CD4-positive, alpha-beta T cell treated with Interleukin-1 beta for 1 hour (primary cell): ENCODE results near the gene ALDH1L1.
"Not testable (repeated sequence)": the region's sequence is repeated elsewhere in the genome, so short reads cannot be mapped to it uniquely, and the experiment has no call there.

Experiments used
- DNase-seq, 2 donors: peaks; one replicate each; pipeline ENCODE4 v3.0.0-alpha.2; 2020 to 2022

Gene ALDH1L1

DNA sequence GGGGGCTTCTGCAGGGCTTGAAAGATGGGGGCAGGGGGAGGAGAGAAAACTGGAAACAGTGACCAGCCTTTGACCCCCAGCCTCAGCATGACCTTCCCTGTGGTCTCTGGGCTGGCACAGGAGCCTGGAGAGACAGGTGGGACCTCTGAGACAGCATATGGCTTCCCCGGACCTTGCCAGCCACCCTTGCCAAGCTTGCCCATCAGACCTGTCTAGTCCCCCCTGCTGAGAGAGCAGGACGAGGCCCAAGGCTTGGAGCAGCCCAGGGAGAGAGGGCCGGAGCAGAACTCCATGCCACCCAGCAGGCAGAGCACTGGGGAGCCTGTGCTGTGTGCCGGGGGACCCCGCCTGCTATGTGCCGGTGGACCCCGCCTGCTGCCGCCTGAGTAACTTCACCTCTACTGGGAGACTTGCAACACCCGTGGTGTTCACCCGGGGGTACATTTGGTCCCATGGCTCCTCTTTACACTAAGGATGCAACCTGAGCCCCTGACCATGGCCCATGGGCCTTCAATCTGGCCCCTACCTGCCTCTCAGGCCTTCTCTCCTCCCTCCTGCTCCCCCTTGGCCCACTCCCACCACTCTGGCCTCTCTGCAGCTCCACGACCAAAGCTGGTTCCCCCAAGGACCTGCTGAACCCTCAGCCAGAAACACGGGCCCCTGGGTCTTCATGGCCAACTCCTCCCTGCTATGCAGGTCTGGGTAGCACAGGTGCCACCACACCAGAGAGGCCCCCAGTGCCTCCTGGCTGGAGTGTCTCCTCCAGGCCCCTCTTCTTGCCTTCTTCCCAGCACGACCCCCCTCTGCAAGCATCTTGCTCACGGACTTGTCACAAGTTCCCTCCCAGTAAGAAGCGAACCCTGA is 75.4 kb downstream of the ALDH1L1 start:
- DNase-seq = no peak

DNA sequence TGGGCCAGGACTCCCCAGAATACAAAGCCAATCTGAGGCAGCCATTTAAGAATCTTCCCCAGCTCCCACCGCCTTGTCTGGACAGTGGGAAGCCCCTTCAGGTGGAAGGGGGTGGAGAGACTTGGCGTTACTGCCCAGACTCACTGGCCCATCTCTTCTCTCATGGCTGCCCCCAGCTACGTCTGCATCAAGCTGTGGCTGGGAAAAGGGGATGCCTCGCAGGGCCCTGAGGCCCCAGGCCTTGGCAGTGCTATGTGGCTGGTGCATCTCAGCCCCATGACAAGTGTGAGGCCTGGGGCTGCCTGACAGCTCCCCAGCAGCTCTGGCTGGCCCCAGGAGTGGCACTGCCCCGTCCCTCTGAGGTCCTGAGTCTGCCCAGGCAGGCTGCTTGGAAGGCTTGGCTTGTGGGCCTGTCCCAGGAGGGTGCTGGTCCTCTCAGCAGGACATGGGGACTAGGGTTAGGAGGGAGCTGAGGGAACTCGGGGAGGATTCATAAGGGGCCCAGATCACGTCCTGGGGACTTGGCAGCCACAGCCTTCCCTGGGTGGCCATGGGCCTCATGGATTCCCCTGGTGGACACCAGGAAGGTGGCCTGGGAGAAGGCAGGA is 76.3 kb downstream of the ALDH1L1 start:
- DNase-seq = no peak

DNA sequence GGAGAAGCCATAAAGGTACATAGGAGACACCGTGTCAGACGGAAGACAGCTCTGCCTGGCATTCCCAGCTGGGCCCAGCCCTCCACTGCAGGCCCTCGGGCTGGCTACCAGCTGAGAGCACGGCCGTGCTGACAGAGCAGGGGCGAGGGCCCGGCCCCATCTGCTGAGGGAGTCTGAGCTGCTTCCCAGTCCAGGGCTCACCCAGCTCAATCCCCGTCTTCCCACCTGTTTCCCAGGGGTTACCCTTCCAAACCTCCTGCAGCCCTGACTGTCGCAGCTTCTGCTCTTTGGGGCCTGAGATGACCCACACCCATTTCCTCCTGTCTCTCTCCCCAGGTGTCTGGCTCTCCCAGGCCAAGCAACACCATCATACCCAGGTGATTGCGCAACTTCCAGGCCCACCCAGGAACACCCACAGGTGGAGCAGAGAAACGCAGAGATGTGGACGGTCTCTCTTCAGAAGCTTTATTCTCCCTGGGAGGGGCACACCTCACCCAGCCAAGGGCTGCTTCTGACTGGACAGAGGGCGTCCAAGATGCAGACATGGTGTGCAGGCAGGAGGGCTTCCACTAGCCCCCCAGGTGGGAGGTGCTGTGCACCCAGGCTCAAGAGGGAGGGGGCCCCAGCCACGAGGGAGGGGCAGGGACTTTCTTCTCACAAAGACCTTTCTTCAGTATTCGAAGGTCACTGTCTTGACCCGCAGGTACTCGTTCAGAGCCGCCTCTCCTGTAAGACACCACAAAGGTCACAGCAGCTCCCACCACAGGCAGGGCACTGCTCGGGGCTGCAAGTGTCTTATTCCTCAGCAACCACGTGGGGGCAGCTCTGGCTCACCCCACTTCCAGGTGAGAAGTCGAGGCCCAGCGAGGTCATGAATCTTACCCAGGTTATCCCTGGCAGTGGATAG is 77.0 kb downstream of the ALDH1L1 start:
- DNase-seq = no peak

GRCh38 chr3:126102530-126102951 is 77.8 kb downstream of the ALDH1L1 start:
- DNase-seq = no peak

DNA sequence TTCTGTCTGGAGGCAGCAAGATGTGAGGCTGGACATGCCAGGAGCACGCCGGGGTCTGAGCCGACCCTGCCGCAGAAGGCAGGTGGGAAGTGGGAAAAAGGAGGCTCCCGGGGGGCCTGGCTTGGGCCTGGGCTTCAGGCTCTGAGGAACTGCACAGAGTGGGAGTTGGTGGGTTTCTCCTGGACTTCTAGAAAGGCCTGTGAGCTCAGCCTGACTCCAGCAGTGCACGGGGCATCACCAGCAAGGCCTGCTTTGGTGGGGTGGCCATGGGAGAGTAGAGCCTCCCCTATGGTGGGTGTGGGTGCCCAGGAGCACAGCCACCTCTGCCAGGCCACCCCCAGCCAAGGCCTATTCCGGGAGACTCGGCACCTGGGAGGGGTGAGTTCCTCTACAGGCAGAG is 78.4 kb downstream of the ALDH1L1 start:
- no peak for DNase-seq

GRCh38 chr3:126101521-126101982 is 78.8 kb downstream of the ALDH1L1 start:
- DNase-seq = no peak

DNA sequence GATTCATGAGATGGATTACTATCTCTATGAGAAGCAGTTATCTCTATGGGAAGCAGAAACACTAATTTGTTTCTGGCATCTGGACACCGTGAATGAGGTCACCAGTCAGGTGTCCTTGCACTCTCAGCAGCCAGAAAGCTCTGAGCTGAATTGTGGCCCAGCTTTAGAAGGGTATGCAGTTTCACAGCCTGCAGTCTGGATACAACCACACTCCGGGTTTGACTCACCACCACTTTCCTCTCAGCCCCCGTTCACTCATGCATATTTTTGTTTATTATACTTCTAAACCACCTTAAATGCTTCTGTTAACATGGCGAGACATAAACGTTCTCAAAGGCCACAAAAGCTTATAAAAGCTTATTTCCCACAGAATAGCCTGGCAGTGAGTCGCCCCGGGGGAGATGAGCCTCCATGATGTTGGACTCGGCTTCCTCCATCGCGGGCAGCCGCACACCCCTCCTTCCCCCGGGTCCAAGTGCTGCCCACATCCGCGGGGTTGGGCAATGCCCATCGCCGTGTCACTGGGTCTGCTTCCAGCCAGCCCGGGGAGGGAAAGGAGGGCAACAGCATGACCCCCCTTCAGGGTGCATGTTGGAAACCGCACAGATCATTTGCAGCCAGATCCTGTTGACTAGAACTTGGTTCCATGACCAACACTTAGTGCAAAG is 79.6 kb downstream of the ALDH1L1 start:
- no peak for DNase-seq

- DNase-seq = no peak
Observed at GRCh38 chr3:126100269-126100633, 80.1 kb downstream of the ALDH1L1 start.

DNA sequence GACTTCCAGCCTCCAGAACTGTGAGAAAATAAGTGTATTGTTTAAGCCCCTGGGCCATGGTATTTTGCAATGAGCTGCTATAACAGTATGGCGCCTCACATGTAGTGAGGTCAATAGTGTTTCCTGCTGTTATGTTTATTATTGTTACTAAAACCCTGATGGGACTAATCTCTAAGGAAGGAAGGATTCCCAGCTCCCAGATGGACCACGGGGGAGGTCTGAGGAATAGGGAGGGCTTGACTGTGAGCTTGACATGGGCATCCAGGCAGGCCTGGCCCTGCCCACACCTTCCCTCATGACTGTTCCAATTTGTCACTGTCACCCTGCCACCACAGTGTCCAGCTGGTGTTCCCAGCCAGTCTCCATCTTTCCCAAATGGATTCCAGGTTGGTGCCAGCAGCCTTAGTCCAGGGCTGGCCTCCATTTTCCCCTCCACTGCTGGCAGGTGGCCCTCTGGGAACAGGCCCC is 82.0 kb downstream of the ALDH1L1 start:
- DNase-seq = no peak

DNA sequence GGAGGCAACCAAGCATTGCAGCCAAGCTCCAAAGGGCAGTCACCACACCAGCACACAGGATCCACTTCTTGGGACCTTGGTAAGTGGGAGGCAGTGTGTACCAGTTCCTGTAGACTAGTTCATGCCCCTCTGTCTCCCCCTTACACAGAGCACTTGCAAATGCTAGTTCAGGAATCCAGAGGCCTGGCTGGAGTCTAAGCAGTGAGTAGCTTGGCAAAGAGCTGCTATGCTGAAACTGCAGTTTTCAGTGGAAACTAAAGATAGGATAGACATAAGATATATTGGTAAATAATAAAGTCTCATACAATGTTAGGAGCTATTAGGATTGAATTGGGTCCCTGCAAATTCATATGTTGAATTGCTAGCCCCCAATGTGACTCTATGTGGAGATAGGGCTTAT is 82.6 kb downstream of the ALDH1L1 start:
- no peak for DNase-seq

- DNase-seq = not testable (repeated sequence)
Observed at GRCh38 chr3:126096274-126096673, 84.1 kb downstream of the ALDH1L1 start.

- DNase-seq = not testable (repeated sequence)
Observed at GRCh38 chr3:126092128-126092527, 88.3 kb downstream of the ALDH1L1 start.

- no peak for DNase-seq
Observed at GRCh38 chr3:126087552-126088175, 92.7 kb downstream of the ALDH1L1 start.

DNA sequence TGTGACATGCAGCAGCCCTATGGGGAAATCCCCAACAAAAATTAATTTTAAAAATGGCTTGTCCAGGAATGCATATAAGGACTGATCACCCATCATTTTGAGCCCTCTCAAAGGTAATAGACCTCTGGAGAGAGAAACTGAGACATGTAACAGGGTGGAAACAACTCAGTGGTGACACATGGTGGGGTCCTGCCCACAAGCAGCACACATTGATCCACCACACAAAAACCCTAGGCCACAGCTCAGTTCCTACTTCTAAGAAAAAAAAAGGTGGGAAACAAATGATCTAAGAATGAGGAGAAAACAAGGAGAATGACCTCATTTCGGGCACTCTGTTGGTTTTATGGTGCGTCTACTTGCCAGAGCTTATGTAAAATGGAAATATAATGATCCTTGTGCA is 94.5 kb downstream of the ALDH1L1 start:
- DNase-seq = no peak

- no peak for DNase-seq
Observed at GRCh38 chr3:126085276-126085675, 95.1 kb downstream of the ALDH1L1 start.

- DNase-seq = no peak
Observed at GRCh38 chr3:126084768-126085180, 95.6 kb downstream of the ALDH1L1 start.

DNA sequence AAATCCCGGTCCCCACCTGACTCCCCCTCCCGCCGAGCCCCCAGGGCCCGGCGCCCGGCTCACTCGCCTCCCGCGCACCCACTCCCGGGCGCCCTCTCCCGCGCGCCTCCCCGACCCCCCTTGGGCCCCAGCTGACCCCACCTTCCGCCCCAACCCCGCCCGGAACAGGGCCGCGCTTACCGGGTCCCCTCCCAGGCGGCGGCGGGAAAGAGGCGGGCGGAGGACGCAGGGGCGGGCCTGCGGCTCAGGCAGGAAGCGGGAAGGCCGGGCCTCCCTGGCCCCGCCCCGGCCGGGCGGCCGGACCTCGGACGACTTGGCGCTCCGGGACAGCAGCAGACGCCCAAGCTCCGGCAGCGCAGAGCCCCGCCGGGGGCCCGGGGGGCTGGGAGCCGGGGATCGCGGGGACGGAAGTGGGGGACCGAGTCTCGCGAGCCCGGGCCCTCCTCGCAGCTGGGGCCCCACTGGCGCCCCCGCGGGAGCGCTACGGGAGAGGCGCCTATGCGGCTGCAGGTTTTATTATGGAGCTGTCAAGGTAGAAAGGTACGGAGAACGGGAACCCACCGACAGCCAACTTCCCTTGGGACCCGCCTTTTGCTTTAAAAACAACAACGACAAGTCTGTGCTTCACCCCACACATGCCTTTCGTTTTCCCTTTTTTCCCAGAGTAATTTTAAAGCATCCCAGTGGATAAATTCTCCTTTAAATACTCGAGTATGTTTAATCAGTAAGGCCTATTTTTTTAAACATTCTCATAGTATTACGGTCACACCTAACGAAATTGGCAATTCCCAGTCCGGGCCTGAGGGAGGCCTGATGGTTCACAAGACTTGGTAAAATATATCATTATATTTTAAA is 96.2 kb downstream of the ALDH1L1 start, which contains the start of gene SLC41A3:
SLC41A3 (minus strand) TSS at position 212 of the 855 bp plus-strand sequence. CDS start 15,905 bp downstream, outside the sequence.
- DNase-seq = peak; percentile 80 to 85

DNA sequence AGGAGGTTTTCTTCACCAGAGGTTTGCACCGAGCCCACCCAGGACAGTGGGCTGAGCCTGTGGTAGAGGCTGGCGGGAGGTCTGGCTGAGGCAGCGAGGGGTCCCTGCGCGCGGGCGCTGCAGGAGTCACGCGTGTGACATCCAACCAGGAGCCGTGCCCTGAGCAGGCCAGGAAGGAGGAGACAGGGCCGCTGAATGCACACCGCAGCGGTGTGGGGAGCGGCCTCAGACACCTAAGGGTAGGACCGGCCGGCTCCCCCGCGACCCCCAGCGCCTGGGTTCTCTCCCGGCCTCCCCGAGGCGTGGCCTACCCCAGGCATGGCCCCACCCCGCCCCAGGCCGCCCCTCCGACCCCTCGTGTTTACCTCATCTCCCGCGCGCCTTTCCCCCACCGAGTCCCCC is 96.9 kb downstream of the ALDH1L1 start:
- DNase-seq = peak in 1 of 2 donors; percentile 45

- no peak for DNase-seq
Observed at GRCh38 chr3:126083138-126083445, 97.3 kb downstream of the ALDH1L1 start.

- DNase-seq = no peak
Observed at GRCh38 chr3:126082362-126083137, 97.8 kb downstream of the ALDH1L1 start.
